Neuron (in vitro differentiated cells): ENCODE measurements around the gene PABPN1.
"Not testable (repeated sequence)": the region's sequence is repeated elsewhere in the genome, so short reads cannot be mapped to it uniquely, and the experiment has no call there.

ENCODE experiments used
- H2AFZ ChIP-seq: one replicate; pipeline ENCODE4 v1.6.1; 2013; ENCODE audit warnings: low read depth, mild to moderate bottlenecking, inconsistent platforms, low read length, moderate library complexity
- H3K27me3 ChIP-seq: one replicate; pipeline ENCODE4 v1.6.1; 2013; ENCODE audit warnings: low read length; ENCODE audit not compliant: insufficient read depth
- H3K36me3 ChIP-seq: one replicate; pipeline ENCODE4 v1.6.1; 2013; ENCODE audit warnings: low read length; ENCODE audit not compliant: insufficient read depth
- H3K4me1 ChIP-seq: one replicate; pipeline ENCODE4 v1.6.1; 2013; ENCODE audit warnings: low read length; ENCODE audit not compliant: insufficient read depth
- H3K4me3 ChIP-seq: 2 replicates; pipeline ENCODE4 v1.5.1; 2013; ENCODE audit warnings: mild to moderate bottlenecking, low read length, moderate library complexity
- H3K9me3 ChIP-seq: one replicate; pipeline ENCODE4 v1.6.1; 2013; ENCODE audit warnings: low read length

The PABPN1 gene

GRCh38 chr14:23320584-23321571, at the start of gene PABPN1:
Gene PABPN1, plus strand, starts transcription at chr14:23321457. Its CDS starts 13 bp downstream, at chr14:23321470.
- Histone ChIP-seq H3K36me3 (peaks cover 30% of the 10 kb centered on the region), H3K4me1 (peaks cover 19% of the 10 kb centered on the region), H3K4me3 (peak within 1 kb of the TSS; percentile 75), H3K27me3 (no peaks in the 10 kb centered on the region), H2AFZ (no peak within 1 kb of the TSS), H3K9me3 (no peaks in the 10 kb centered on the region)

- no peaks in the 10 kb centered on the region for H3K27me3 ChIP-seq
- peaks cover 18% of the 10 kb centered on the region for H3K36me3 ChIP-seq
- H3K9me3 ChIP-seq = no peaks in the 10 kb centered on the region
- H3K4me1 ChIP-seq = peaks cover 7% of the 10 kb centered on the region
- no peak overlapping the region for H3K4me3 ChIP-seq
- no peak overlapping the region for H2AFZ ChIP-seq
Observed at GRCh38 chr14:23275412-23275811, 45.8 kb upstream of the PABPN1 start.

GRCh38 chr14:23277189-23277588, 44.1 kb upstream of the PABPN1 start:
- Histone ChIP-seq H3K4me1 (peaks cover 10% of the 10 kb centered on the region), H3K36me3 (peaks cover 20% of the 10 kb centered on the region), H3K4me3 (no peak overlapping the region), H3K27me3 (no peaks in the 10 kb centered on the region), H3K9me3 (no peaks in the 10 kb centered on the region), H2AFZ (no peak overlapping the region)

- peaks cover 20% of the 10 kb centered on the region for H3K36me3 ChIP-seq
- H3K4me3 ChIP-seq, H3K9me3 ChIP-seq, H3K4me1 ChIP-seq, H3K27me3 ChIP-seq, H2AFZ ChIP-seq: not testable (repeated sequence)
Observed at GRCh38 chr14:23277928-23278327, 43.3 kb upstream of the PABPN1 start.

- Histone ChIP-seq H3K4me1 (peaks cover 18% of the 10 kb centered on the region), H3K36me3 (peaks cover 14% of the 10 kb centered on the region)
Observed at GRCh38 chr14:23281247-23281646, 40.0 kb upstream of the PABPN1 start.

GRCh38 chr14:23284654-23285529, 36.4 kb upstream of the PABPN1 start:
- Histone ChIP-seq H3K4me3 (peak overlapping the region; percentile 80), H3K4me1 (peaks cover 21% of the 10 kb centered on the region), H3K36me3 (peaks cover 3% of the 10 kb centered on the region), H2AFZ (no peak overlapping the region), H3K9me3 (no peaks in the 10 kb centered on the region), H3K27me3 (no peaks in the 10 kb centered on the region)

More at GRCh38 chr14:23281247-23281646, 40.0 kb upstream of the PABPN1 start:
- H3K9me3 ChIP-seq = no peaks in the 10 kb centered on the region
- H3K4me3 ChIP-seq = no peak overlapping the region
- H3K27me3 ChIP-seq = no peaks in the 10 kb centered on the region
- H2AFZ ChIP-seq = no peak overlapping the region

- Histone ChIP-seq H3K4me1 (peaks cover 15% of the 10 kb centered on the region), H3K4me3 (peak overlapping the region; percentile 80), H3K36me3 (peaks cover 3% of the 10 kb centered on the region), H3K27me3 (no peaks in the 10 kb centered on the region), H2AFZ (peak overlapping the region; percentile 72), H3K9me3 (no peaks in the 10 kb centered on the region)
Observed at GRCh38 chr14:23285530-23286019, 35.7 kb upstream of the PABPN1 start.

GRCh38 chr14:23286020-23286901, 35.0 kb upstream of the PABPN1 start, which contains the start of gene HOMEZ:
Gene HOMEZ, minus strand, starts transcription at chr14:23286132. Its CDS starts 180 bp downstream, at chr14:23285952.
- Histone ChIP-seq H3K4me3 (peak within 1 kb of the TSS; percentile 80), H3K27me3 (no peaks in the 10 kb centered on the region), H3K4me1 (peaks cover 13% of the 10 kb centered on the region), H2AFZ (peak within 1 kb of the TSS; percentile 72), H3K36me3 (peaks cover 2% of the 10 kb centered on the region), H3K9me3 (no peaks in the 10 kb centered on the region)

- peak overlapping the region; percentile 80 for H3K4me3 ChIP-seq
- H3K36me3 ChIP-seq = no peaks in the 10 kb centered on the region
- no peaks in the 10 kb centered on the region for H3K9me3 ChIP-seq
- peaks cover 13% of the 10 kb centered on the region for H3K4me1 ChIP-seq
- peak overlapping the region; percentile 52 for H2AFZ ChIP-seq
- H3K27me3 ChIP-seq = no peaks in the 10 kb centered on the region
Observed at GRCh38 chr14:23286902-23287479, 34.3 kb upstream of the PABPN1 start.

- no peaks in the 10 kb centered on the region for H3K27me3 ChIP-seq
- H3K9me3 ChIP-seq = no peaks in the 10 kb centered on the region
- no peak overlapping the region for H3K4me3 ChIP-seq
- peaks cover 9% of the 10 kb centered on the region for H3K36me3 ChIP-seq
- no peak overlapping the region for H2AFZ ChIP-seq
- H3K4me1 ChIP-seq = peaks cover 23% of the 10 kb centered on the region
Observed at GRCh38 chr14:23294734-23295561, 26.3 kb upstream of the PABPN1 start.

- Histone ChIP-seq H2AFZ (no peak overlapping the region), H3K27me3 (no peaks in the 10 kb centered on the region), H3K9me3 (no peaks in the 10 kb centered on the region), H3K4me1 (peaks cover 32% of the 10 kb centered on the region), H3K4me3 (no peak overlapping the region), H3K36me3 (peaks cover 9% of the 10 kb centered on the region)
Observed at GRCh38 chr14:23296012-23296777, 25.1 kb upstream of the PABPN1 start.
